ENCODE measurements around the gene PIK3R5.

Gene PIK3R5

DNA sequence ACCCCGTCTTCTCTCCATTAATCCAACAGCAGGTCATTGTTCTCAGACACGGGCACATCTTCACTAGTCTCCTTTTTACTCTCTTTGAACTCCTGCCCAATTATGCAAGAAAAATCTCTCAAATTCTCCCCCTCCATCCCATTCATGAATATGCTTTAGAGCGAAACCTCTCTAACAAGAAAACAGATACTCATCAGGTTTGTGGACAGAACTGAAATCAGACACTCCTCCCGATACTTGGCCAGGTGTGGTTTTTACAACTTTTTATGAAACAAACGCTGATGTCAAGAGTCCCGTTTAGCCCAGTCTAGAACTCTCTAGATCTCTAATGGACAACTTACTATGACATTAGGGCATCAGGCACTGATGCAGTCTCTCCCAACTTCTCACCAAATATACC lies 40.9 kb downstream of the PIK3R5 start:
- DNase-seq (ENCODE audit: low read depth in 2 of 2), result no peak

DNA sequence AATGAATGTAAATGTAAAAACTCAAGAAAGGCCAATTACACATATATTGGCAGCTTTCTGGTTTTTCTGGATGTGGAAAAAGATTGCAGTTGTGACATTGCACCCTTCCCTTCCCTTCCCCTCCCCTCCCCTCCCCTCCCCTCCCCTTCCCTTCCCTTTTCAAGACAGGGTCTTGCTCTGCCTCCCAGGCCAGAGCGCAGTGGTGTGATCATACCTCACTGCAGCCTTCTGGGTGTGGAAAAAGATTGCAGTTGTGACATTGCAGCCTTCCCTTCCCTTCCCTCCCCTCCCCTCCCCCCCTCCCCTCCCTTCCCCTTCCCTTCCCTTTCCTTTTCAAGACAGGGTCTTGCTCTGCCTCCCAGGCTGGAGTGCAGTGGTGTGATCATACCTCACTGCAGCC lies 41.7 kb downstream of the PIK3R5 start:
- no peak for DNase-seq (ENCODE audit: low read depth in 2 of 2)

DNA sequence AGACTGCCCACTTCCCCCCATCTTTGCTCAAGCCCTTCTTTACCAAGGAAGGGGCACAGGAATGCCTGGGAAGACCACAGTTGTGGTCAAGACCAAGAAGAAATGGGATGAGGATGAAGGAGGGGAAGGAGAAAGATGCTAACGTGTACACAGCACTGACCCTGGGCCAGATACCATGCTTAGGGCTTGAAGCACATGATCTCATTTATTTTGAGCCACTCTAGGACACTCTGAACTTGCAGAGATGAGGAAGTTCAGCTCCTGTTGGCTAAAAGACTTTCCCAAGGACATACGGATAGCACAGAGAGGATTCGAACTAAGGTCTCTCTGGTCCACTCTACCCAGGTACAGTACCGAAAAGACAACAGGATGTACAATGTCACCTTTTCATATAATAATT lies 42.6 kb downstream of the PIK3R5 start:
- DNase-seq (ENCODE audit: low read depth in 2 of 2), result no peak

DNA sequence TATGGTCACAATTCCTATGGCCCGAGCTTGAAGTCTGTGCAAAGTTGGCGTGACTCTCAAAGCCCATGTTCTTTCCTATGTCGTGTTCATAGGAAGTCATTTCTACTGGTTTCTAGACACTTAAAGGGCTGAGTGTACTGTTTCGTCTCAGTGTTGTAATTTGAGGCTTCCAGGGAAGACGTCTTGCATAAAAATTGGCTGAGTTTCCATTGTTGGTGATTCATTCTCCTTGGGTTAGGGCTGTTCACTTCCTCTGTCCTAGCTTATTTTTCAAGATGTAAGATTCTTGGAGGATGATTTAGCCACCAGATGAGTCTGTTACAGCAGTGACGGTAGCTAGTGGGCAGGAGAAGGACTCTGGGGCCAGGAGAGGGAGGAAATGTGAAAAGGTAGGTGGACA lies 43.1 kb downstream of the PIK3R5 start:
- DNase-seq (ENCODE audit: low read depth in 2 of 2), result no peak

DNA sequence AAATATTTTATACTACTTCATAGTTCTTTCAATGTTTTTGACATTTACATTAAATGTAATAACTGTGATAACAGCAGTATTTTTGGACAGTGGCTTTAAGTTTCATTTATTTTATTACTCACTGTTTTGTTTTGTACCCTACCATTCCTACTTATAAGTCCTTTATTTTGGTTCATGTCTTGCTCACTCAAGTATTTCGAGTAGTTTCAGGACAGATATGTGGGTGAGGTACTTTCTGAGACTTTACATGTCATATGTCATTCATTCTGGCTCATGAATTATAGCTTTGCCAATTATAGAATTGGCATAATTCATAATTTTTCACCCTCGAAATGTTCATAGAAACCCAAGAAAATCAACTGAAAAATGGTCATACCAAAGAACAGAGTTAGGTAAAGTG lies 44.4 kb downstream of the PIK3R5 start:
- no peak for DNase-seq (ENCODE audit: low read depth in 2 of 2)

DNA sequence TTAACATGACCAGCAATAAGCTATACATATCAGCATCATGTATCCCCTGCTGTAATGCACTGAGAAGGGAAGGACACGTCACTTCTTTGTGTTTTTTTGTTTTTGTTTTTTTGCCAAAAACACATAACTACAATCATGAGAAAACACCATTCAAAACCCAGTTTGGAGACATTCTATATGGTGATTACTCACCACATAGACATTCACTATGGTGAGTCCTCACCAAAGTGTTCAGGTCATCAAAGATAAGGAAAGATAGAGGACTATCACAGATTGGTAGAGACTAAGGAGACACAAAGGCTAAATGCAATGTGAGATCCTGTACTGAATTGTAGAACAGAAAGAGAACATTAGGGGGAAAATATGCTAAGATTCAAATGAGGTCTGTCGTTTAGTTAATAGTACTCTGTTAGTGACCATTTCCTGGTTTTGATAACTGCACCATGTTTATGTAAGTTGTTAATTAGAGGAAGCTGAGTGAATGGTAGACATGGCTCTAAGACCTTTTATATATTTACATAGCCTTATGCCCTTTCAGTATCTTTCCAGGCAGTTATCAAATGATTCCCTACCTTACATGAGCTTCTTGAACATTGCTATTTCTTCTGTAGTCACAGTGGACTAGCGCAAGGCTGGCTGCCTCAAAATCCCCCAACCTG lies 46.6 kb downstream of the PIK3R5 start:
- no peak for DNase-seq (ENCODE audit: low read depth in 2 of 2)

DNA sequence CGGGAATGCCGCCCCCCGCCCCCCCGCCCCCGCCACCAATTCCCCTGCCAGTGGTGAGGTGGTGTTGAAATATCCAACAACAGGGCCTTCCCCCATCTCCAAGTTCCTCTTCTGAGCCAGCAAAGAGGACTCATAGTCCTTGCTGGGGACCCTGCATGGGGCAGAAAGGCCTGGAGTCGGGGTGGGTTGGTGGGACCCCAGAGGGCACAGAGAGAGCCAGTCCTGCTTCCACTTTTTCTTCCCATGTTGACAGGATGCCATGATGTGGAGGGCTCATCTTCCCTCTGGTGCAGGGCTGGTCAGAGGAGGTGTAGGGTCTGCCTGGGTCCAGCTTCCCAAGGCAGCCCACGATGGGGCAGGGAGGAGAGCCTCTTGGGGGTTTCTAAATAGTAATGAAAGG lies 49.0 kb downstream of the PIK3R5 start:
- DNase-seq (ENCODE audit: low read depth in 2 of 2), result no peak

DNA sequence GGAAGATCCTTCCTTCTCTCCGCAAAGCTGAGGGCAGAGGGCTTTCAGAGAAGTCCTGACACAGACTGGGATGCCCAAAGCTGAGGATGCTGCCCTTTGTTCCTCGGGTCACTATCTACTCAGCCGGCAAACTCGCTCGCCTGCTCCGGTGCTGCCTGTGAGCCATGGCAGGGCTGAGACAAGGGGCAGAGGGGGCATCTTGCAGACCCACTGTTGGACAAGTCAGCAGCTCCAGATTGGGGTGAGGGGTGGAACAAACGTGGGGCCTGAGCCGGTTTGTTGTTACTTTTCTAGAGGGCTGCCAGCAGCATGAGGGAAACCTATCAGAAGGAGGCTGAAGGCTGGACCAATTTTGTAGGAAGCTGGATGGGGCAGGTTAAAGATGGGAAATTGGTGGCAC lies 51.0 kb downstream of the PIK3R5 start:
- no peak for DNase-seq (ENCODE audit: low read depth in 2 of 2)

DNA sequence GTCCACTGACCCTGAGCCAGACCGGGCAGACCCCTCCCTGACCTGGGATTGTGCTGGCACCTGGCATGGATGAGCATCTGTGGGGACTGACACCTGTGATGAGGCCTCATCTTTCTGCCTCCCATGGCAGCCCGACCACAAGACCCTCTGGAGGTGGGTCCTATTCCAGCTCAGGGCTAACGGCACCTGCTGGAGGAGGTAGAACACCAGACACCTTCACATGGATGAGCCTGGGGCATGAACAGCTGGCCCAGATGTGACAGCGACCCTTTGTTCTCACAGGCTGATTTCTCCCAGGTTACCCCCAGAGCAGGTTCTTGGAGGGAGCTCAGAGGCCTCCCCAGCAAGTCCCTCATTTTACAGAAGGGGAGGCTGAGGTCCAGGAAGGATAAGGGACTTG lies 51.6 kb downstream of the PIK3R5 start:
- DNase-seq (ENCODE audit: low read depth in 2 of 2), result no peak

DNA sequence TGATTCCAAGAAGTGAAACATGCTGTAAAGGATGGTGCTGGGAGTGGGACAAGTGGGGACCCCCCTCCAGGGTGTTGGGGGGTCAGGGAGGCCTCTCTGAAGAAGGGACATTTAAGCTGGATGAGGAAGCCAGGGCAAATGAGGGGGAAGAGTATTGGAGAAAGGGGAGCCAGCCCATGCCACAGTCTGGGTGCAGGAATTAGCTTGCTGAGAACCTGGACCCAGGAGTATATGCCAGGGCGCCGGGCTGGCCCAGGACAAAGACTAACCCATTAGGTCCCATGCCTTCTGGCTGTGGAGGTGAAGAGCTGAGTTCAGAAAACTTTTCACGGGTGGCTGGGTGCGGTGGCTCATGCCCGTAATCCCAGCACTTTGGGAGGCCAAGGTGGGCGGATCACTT lies 52.4 kb downstream of the PIK3R5 start:
- DNase-seq (ENCODE audit: low read depth in 2 of 2), result no peak

DNA sequence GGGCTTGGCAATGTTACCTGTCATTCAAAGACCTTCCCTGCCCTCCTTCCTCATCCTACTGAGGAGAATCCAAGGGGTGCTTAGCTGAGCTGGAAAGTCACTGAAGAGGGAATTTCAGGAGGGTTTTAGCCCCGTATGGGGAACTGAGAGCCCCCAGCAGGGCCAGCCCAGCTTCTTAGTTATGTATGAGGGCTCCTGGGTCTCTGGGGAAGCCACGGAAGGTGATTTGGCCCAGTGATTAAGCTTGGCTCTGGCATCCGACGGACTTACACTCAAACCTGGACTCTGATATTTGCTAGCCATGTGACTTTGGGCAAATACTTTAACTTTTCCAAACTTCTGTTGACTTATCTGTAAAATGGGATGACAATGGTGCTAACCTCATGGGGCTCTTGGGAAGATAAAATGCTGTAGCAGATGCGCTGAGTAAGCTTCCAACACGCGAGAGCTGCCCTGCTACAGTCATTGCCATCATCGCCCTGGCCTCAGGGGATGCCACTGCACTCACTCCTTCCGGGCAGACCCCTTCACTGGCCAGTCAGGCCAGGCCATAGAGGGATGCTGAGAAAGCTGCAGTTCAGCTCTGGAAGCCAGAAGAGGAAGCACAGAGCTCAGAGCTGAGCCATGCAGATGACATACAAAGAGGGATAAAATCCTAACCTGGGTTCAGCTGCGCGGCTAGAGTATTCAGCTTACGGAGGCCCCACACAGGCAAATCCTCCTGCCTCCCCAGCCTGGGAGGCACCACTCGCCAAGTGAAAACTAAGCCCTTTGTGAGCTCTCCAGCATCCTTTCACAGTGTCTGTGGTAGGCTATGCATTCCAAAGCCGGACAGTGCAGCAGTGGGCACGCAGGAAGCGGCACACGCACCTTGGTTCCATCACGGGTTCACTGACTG lies 53.2 kb downstream of the PIK3R5 start:
- no peak for DNase-seq (ENCODE audit: low read depth in 2 of 2)

DNA sequence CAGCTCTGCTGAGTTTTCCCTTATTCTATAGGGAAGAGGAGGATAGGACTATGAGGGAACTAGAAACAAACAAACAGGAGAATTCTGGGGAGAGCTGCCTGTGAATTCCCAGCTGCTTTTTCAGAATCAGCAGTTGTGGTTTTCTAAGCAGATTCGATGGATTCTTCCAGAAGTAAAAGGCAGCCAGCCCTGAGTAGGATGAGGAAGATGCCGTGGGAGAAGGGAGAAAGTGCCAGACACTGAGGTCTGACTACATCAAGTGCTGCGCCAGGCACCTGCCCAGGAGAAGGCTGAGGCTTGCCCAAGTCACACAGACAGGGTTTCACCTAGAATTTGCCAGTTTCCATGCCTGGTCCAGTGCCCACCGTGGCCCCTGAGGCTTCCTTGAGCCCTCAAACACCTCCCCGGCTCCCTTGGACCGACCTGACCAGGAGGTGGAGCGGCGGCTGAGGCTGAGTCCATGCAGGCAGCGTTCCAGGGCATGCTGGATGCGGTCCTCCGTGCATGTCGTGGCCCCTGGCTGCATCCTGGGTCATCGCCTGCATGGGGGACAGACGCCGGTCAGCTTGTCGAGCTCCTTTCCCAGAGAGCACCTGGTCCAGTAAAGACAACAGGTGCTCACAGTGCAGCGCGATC lies 54.4 kb downstream of the PIK3R5 start:
- DNase-seq (ENCODE audit: low read depth in 2 of 2), result no peak

DNA sequence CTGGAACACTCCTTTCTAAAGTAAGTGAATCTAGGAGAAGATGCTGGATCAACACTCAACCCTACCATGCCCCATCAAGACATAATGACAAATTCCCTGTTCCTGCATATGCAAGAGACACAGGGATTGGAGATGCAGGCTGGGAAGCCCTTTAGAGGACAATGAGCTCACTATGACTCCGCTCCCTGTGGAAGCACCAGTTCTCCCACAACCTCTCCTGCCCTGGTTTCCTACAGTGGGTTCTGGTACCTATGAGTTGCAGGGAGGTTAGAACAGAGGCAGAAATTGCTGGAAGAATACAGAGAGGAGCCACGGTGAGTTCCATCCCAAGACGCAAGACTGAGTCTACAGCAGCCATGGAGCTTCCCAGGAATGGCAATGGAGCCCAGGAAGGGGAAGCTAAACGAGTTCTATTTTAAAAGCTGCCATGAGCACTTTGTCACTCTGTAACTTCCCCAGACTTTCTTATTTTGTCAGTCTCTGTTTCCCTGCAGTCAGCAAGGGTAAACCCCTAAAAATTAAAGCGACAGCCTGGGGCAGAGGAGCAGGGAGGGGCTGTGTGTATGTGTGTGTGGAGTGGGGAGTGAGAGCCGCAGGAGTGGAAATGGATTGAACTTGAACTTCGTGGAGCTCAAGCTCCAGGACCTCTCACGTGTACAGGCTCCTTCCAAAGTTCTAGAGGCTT lies 55.8 kb downstream of the PIK3R5 start:
- DNase-seq (ENCODE audit: low read depth in 2 of 2), result no peak

DNA sequence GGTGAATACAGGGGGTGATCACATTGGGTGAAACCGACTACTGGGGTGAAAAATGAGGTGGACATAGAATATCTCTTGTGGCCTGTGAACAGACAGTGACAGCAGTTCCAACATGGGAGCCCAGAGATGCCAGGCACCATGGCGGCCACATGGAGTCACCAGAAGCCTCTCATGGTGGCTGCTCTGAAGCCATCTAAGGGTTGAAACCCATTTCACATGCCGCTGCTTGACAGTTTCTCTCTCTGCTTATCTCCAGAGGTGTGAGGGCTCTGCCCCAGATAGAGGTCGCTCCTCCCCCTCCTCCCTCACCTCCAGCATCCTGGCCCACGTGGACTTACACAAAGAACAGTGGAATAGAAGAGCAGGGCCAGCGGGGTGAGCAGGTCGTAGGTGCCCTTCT lies 60.2 kb downstream of the PIK3R5 start:
- no peak for DNase-seq (ENCODE audit: low read depth in 2 of 2)

DNA sequence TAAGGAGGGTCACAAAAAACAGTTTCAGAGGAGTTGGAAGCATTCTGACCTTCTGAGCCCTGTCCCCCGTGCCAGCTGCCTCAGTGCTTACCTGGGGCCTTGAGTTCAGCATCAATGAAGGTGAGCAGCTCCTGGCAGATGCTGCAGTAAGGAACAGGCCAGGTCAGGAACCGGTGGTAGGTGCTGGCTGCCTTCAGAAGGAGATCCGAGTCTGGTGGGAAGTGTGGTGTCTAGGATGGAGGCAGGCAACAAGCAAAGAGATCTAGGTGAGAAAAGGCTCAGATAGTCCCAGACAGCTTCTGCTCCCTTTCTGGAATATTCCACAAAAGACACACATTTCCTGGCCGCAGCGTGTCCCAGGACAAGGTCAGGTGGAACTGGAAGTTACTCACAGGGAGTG lies 60.8 kb downstream of the PIK3R5 start:
- no peak for DNase-seq (ENCODE audit: low read depth in 2 of 2)

DNA sequence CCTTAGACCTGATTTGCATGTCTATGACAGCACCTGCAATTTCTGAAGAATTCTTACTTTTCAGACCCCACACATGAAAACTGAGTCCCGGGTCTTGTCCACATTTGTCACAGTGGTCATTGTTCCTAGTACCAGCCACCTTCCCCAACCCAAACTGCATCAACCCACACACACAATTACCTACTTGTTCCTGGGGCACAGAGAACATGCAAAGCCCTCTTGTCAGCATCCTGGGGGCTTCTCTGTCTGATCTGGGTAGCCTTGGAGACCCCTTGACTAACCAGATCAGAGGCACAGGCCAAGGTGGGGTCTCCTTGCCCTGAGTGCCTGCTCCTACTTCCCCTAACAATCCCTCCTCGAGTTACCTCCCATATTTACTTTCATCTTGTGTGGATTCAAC lies 61.3 kb downstream of the PIK3R5 start:
- DNase-seq (ENCODE audit: low read depth in 2 of 2), result no peak

DNA sequence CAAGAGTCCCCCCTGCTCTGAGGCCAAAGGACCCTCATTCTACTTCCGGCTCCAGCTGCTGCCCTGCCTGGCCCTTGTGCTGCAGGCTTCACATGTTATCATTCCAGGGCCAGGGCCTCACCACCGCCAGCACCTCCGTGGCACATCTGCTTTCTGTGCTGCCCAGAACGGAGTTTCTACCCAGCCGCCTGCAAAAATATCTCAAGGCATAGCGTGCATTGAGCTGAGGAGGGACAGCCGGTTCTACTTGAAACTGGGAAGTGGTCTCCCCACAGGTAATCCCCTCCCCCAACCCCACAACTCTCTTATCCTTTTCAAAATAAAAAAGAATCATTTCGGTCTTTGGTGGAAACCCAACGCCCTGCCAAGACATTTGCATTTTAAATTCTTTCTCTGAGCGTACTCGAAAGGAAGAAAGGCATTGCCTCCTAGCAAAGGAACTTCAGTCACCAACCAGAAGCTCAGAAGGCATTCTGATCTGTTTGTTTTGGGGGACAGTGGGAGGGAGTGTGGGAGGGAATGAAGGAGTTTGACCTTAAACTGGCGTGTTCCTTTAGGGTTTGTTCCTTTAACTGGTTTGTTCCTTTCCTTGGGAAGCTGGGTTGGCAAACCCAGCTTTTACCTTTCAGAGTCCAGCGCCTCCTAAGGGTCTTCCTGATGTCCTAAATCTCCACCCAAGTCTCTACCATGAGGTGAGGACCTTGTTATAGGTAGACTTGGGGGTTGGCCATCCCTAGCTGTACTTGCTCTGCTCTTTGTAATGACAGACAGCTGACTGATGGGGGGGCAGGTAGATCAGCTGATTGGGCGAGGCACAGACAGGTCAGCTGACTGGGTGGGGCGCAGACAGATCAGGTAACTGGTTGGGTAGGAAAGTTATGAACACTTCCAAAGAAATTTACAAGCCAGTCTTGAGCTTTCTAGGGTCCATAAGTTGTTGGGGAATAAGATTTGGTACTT lies 64.6 kb downstream of the PIK3R5 start:
- no peak for DNase-seq (ENCODE audit: low read depth in 2 of 2)

DNA sequence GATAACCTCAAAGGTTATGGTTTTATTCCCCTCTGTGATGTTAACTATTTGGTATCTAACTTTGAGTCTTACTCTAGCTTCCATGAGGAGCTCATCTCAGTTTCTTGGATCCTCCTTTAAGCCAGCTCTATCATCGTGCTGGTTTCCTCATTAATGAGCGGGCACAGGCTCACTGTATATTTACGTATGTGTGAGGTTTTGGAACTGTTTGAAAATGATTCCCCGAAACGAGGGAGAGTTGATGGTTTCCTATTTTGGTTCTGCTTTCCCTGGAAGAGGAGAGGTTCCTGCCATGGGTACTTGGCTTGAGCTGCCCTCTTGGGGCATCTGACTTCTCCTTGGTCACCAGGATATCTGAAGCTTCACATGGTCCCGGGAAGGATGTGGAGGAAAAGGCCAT lies 65.3 kb downstream of the PIK3R5 start:
- DNase-seq (ENCODE audit: low read depth in 2 of 2), result no peak

DNA sequence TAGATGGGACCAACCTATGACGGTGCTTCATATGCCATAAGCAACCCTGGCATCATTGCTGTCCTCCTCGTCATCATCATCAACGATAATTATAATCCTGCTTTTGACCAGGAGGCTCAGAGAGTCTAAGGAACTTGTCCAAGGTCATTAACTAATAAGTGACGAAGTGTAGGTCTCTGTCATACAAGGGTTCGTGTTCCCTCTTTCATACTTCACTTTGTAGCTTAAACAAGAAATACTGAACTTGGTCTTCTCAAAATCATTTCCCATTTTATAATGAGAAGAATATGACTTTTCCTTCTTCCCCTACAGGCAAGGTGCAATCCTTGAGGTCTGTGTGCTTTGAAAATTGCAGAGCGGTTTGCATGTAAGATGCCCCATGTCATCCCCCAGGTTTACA lies 66.9 kb downstream of the PIK3R5 start:
- DNase-seq (ENCODE audit: low read depth in 2 of 2), result no peak

DNA sequence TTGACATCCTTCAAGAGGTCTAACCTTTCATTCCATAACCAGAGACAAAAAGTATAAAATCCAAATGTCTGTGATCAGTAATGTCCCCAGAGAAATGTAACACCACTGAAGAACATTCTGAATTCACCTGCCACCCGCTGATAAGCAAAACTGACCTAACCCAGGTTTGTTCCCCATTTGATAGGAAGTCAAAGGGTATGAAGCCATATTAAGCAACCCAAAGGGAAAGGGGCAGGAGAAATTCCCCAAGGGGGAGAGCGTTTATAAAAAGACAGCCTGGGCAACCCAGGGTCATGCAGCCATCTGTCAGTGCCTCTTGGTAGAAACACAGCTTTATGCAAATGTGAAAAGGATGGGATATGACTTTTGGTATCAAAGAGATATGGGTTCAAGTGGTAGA lies 67.4 kb downstream of the PIK3R5 start:
- no peak for DNase-seq (ENCODE audit: low read depth in 2 of 2)

All from stimulated activated CD8-positive, alpha-beta memory T cell treated with anti-CD3 and anti-CD28 coated beads, Interleukin-2, amount 100 ng/mL, for 48 hours (primary cell).